DMS53 treated with DMSO at 0.1 percent for 48 hours (cell line): Measurements from ENCODE around the gene LHPP.

ENCODE experiments used
- DNase-seq: peaks from one replicate; lab custom pipeline; 2025; ENCODE audit not compliant: unreplicated experiment; lab: John Stamatoyannopoulos, UW

LHPP gene

GRCh38 chr10:124495725-124496124 lies 34.1 kb downstream of the LHPP start:
- DNase-seq = no peak

- DNase-seq = no peak
These were observed 34.5 kb downstream of the LHPP start for GRCh38 chr10:124496150-124496549.

- DNase-seq = no peak
These were observed 35.0 kb downstream of the LHPP start for GRCh38 chr10:124496620-124497019.

- DNase-seq = no peak
These were observed 35.7 kb downstream of the LHPP start for GRCh38 chr10:124497196-124497881.

GRCh38 chr10:124498056-124498455 lies 36.4 kb downstream of the LHPP start:
- DNase-seq = no peak

- no peak for DNase-seq
These were observed 39.1 kb downstream of the LHPP start for GRCh38 chr10:124500757-124501156.

- no peak for DNase-seq
These were observed 43.1 kb downstream of the LHPP start for GRCh38 chr10:124504711-124505110.

- no peak for DNase-seq
These were observed 43.7 kb downstream of the LHPP start for GRCh38 chr10:124505279-124505678.

GRCh38 chr10:124508070-124508667 lies 46.5 kb downstream of the LHPP start:
- DNase-seq = no peak

GRCh38 chr10:124508907-124509454 lies 47.4 kb downstream of the LHPP start:
- DNase-seq = no peak

- DNase-seq = no peak
These were observed 48.4 kb downstream of the LHPP start for GRCh38 chr10:124509880-124510632.

GRCh38 chr10:124510759-124511158 lies 49.1 kb downstream of the LHPP start:
- DNase-seq = no peak

- no peak for DNase-seq
These were observed 49.8 kb downstream of the LHPP start for GRCh38 chr10:124511205-124512039.

GRCh38 chr10:124512040-124512428 lies 50.4 kb downstream of the LHPP start:
- no peak for DNase-seq

GRCh38 chr10:124512600-124512999 lies 51.0 kb downstream of the LHPP start:
- DNase-seq = no peak

GRCh38 chr10:124515244-124515970 lies 53.8 kb downstream of the LHPP start:
- DNase-seq = no peak

- DNase-seq = no peak
These were observed 54.6 kb downstream of the LHPP start for GRCh38 chr10:124516181-124516580.

GRCh38 chr10:124516746-124517397 lies 55.2 kb downstream of the LHPP start:
- DNase-seq = no peak

- DNase-seq = no peak
These were observed 55.8 kb downstream of the LHPP start for GRCh38 chr10:124517461-124517860.

- DNase-seq = no peak
These were observed 56.3 kb downstream of the LHPP start for GRCh38 chr10:124517931-124518330.
